GM10266 (cell line): ENCODE results near the gene ANKRD7.
"Not testable (repeated sequence)": the region's sequence is repeated elsewhere in the genome, so short reads cannot be mapped to it uniquely, and the experiment has no call there.

Source experiments
- DNase-seq: peaks from one replicate; pipeline ENCODE4 v3.0.0; 2012; ENCODE audit errors: extremely low spot score
- TF ChIP-seq, protein P1 (sequence below): IDR thresholded peaks from 2 replicates; pipeline ENCODE4 v1.5.1; 2012; ENCODE audit warnings: mild to moderate bottlenecking, low read depth; ENCODE audit not compliant: control insufficient read depth, insufficient read depth; ENCODE audit errors: missing control alignments

Gene ANKRD7

DNA sequence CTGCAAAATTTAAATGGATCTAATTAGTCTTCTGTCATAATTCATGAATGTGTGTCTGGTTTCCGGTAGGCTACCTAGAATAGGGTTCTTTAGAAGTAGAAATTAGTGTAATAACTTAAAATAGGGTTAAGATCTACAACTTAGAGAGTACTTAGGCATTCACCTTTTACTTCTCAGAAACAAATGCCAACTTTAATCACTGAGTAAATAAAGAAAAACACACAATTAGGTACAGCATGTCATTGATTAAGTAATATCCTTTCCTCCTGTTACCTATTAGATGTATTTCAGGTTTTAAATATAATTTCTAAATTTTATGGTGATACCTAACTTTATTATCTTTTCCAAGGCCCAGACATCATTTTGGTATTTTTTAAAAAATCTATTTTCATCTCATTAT is 9.3 kb downstream of the ANKRD7 start:
- no peak for DNase-seq
- TF ChIP-seq, protein P1, sequence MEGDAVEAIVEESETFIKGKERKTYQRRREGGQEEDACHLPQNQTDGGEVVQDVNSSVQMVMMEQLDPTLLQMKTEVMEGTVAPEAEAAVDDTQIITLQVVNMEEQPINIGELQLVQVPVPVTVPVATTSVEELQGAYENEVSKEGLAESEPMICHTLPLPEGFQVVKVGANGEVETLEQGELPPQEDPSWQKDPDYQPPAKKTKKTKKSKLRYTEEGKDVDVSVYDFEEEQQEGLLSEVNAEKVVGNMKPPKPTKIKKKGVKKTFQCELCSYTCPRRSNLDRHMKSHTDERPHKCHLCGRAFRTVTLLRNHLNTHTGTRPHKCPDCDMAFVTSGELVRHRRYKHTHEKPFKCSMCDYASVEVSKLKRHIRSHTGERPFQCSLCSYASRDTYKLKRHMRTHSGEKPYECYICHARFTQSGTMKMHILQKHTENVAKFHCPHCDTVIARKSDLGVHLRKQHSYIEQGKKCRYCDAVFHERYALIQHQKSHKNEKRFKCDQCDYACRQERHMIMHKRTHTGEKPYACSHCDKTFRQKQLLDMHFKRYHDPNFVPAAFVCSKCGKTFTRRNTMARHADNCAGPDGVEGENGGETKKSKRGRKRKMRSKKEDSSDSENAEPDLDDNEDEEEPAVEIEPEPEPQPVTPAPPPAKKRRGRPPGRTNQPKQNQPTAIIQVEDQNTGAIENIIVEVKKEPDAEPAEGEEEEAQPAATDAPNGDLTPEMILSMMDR, result no peak

DNA sequence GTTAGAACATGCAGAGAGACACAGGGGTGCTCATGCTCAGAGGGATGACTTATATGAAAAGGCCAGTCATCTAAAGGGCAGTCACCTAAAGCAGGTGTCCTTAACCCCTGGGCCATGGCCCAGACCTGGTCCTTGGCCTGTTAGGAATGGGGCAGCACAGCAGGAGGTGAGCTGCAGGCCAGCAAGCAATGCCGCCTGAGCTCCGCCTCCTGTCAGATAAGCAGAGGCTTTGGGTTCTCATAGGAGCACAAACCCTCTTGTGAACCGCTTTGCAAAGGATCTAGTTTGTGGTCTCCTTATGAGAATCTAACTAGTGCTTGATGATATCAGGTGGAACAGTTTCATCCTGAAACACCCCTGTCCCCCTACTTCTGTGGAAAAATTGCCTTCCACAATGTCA is 14.5 kb downstream of the ANKRD7 start:
- DNase-seq, result no peak
- TF ChIP-seq, protein P1, result no peak

DNA sequence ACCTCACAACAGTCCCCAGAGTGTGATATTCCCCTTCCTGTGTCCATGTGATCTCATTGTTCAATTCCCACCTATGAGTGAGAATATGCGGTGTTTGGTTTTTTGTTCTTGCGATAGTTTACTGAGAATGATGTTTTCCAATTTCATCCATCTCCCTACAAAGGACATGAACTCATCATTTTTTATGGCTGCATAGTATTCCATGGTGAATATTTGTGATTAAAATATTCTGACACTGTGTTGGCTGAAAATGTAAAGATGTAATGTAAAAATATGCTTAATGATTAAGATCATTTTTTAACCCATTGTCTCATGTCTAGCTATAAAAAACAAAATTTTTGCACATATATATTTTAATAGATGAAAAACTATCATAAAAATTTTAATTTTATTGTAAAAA is 15.8 kb downstream of the ANKRD7 start:
- not testable (repeated sequence) for DNase-seq

DNA sequence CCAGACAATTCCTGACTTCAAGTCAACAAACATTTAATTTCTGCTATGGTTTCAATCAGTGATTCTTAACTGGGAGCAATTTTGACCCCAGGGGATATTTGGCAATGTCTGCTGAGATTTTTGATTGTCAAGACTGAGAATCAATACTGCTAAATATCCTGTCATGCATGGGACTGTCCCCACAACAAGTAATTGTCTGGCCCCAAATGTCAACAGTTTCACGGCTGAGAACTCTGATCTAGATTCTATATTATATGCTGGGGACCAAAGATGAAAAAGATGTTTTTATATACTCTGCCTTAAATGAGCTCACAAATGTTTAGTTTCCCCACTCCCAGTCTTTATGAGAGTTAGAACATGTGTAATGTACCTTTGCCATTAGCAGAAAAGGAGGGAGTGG is 19.2 kb downstream of the ANKRD7 start:
- DNase-seq, result no peak
- TF ChIP-seq, protein P1, result no peak

DNA sequence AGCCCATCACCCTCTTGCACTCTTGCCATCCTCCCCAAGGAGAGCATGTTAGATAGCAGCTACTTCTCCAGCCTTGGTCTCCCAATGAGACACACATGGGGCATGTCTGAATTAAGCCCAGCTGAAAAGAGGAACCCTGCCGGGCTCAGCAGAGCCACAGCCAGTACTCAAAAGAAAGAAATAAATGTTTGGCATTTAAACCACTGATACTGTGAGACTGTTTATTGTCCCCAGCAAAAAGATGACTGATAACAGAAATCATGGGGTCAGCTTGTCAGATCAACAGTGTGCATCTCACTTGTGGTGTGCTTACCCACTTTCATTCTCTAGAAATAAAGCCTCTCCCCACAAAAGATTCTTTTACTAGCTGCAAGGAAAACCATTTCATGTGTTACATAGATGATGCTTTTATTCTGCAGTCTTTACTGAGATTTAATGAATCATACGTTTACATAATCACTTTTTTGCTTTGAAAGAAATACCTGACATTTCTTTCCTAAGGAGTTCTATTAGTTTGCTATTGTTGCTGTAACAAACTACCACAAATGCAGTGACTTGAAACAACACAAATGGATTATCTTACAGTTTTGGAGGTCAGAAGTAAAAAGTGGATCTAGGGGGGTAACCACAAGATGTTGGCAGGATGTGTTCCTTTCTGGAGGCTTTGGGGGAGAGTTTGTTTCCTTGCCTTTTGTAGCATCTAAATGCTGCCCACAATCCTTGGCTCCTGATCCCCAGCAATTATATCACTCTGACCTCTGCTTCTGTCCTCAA is 20.9 kb downstream of the ANKRD7 start:
- TF ChIP-seq, protein P1, result no peak
- no peak for DNase-seq

DNA sequence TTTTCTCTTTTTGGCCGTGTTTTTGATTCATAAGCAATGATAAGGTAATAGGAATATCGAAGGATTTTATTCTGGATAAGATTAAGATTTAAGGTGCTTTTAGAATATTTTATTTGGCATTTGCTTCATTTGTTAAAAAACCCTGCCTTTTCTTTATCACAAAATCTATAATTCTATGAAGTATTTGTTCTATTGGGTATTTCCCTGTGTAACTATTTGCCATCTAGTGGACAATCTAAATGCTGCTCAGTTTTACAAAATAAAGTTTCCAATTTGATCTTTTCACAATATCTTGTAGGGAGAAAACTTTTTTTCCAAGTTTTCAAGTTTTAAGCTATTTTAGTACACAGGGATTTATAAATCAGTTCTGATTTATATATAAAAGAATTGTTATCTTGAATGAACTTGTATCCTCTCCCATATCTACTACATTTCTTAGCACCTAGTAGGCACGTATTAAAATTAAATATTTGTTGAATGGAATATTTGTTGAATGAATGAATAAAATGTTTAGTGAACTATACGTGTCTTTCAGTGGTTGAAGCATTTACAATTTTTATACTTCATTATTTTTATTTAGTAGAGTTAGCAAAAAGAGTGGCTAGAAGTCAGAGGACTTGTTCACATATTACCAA is 26.5 kb downstream of the ANKRD7 start:
- no peak for DNase-seq
- TF ChIP-seq, protein P1, result no peak

DNA sequence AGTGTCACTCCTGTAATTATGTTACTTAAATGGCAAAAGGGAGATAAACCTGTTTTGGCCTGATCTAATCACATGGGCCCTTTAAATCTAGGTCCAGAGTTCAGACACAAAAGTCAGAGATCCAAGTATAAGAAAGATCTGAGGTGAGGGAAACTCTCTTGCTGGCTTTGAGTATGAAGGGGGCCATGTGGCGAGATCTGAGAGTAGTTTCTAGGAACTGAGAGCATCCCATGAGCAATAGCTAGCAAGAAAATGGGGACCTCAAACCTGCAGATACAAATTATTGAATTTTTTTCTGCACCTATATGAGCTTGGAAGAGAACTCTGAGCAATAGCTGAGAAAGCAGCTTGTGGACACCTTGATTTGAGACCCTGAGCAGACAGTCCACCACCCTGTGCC is 27.6 kb downstream of the ANKRD7 start:
- no peak for DNase-seq
- TF ChIP-seq, protein P1, result no peak

DNA sequence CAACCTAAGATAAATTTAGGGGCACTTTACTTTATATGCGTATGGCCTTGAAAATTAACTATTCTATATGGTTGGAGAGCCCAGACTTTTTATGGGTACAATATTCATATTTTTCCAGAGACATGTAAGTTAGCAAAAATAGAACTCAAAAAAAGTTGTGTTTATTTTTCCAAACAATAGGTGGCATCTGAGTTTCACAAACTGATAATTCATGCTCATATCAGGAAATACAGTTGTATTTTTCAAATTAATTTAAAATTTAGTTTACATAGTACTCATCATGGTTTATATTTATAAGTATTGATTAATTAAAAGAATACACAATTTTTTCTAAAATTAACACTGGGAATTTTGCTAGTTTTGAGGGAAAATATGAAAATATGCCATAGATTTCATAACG is 34.6 kb downstream of the ANKRD7 start:
- TF ChIP-seq, protein P1, result peak; percentile 14
- DNase-seq, result no peak
